ENCODE data around the gene RAPH1.

The RAPH1 gene

DNA sequence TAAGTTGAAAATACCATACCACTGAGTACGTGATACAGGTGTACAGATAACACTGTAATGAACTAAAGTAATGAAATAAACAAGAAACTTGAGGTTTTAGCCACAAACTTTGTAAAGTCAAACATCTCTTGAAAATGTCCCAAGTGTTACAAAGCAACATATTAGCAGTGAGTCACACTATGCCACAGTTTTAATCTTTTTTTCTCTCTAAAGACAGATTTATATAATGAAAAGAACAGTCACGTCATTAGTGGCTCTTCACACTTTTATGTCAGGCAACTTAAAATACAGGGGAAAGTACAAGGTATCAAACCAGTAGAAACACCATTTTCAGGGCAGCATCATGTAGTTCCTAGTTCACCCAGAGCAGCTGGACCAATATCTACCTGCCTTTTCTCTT, 42.1 kb downstream of the RAPH1 start:
- no peak overlapping the region for H3K27ac Mint-ChIP-seq
- DNase-seq = no peak
- peaks cover 2% of the 10 kb centered on the region for H3K4me1 Mint-ChIP-seq
- peaks cover 3% of the 10 kb centered on the region for H3K36me3 Mint-ChIP-seq
- CTCF ChIA-PET = interaction anchor here (2.2 kb wide), 1 partner anchor 323 kb away, joined by 5 read pairs; no protein-coding TSS in a partner anchor
- no peaks in the 10 kb centered on the region for H3K27me3 Mint-ChIP-seq
- no peak overlapping the region for H3K4me3 Mint-ChIP-seq
- H3K9me3 Mint-ChIP-seq = no peaks in the 10 kb centered on the region

DNA sequence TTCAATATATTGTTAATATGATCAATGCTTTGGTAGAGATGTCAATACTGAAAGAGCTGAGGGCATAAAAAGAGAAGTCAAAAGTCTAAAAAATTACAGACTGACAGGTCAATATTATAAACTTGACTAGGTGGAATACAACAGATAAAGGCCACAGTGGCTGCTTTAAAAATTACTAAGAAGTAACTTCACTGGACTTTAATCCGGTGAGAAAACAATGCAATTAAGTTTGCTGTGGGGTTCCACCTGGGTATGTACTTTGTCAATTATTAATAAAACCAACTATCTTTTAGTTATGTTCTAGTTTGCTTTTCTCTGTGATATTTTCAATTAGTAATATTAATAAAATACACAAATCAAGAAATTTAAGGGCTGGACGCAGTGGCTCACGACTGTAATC, 44.7 kb downstream of the RAPH1 start:
- H3K36me3 Mint-ChIP-seq = peaks cover 3% of the 10 kb centered on the region

DNA sequence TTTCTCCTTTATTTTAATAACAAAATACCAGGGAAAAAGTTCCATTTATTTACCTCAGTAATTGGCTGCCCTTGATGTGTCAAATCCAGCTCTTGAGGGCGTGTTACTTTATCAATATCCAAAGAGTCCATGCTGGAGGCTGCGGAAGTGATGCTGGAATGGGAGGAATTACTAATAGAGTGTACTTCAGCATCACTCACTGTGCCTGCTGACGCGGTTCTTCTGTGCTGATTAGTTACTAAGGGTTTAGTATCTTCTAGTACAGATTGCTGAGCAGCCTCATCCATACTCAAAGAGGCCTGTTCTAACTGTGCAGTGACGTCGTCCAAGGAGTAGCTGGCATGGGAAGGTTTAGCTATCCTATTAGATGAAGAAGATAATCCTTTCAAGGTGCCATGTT, 45.6 kb downstream of the RAPH1 start:
- Mint-ChIP-seq H3K4me3 (no peak overlapping the region), H3K9me3 (no peaks in the 10 kb centered on the region), H3K4me1 (peaks cover 3% of the 10 kb centered on the region), H3K36me3 (no peaks in the 10 kb centered on the region), H3K27ac (no peak overlapping the region), H3K27me3 (no peaks in the 10 kb centered on the region)
- DNase-seq = no peak
- CTCF ChIA-PET = interaction anchor here (1.1 kb wide), 1 partner anchor 325 kb away, joined by 5 read pairs; no protein-coding TSS in a partner anchor

More for the DNA sequence above, 44.7 kb downstream of the RAPH1 start:
- no peak for DNase-seq
- Mint-ChIP-seq H3K4me3 (no peak overlapping the region), H3K4me1 (peaks cover 2% of the 10 kb centered on the region), H3K27ac (no peak overlapping the region), H3K27me3 (no peaks in the 10 kb centered on the region), H3K9me3 (no peaks in the 10 kb centered on the region)
- CTCF ChIA-PET = no interaction called here

DNA sequence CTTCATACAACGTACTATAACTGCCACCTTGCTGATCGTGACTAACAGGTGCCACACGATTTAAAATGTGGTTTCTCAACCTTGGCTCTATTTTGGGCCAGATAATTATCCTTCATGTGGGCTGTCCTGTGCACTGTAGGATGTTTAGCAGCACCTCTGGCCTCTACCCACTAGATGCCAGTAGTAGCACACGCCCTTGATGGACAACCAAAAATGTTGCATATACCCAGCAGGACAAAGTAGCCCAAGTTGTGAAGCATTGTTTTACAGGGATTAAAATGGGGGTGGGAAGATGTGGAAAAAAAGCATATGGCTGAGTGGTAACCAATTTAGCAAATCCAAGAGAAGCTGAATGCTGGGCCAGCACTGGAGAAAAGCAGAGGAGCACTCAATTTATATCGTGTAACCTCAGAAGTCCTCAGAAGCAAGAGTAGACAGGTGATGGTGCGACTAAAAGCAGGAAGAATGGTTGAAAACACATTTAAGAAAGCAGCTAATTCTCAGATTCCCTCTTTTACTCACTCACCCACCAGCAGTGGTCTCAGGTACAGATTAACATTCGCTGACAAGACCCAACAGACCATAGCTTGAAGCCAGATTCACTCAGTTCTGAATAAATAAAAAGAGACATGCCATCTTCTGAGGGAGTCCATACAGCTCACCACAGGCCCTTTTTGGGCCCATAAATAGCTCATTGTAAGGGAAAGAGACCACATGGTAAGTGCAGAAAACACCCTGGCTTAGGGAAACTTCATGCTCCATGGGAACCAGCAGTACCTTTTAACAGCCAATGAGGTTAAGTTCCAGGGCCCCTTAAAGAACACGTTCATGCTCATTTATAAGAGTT, 50.6 kb downstream of the RAPH1 start:
- H3K4me3 Mint-ChIP-seq = no peak overlapping the region
- peaks cover 5% of the 10 kb centered on the region for H3K4me1 Mint-ChIP-seq
- H3K9me3 Mint-ChIP-seq = no peaks in the 10 kb centered on the region
- H3K27ac Mint-ChIP-seq = no peak overlapping the region
- H3K27me3 Mint-ChIP-seq = no peaks in the 10 kb centered on the region
- CTCF ChIA-PET = interaction anchor here (0.8 to 4.9 kb wide), 12 partner anchors 17 to 431 kb away, joined by 3 to 116 read pairs (median 3); partner anchors contain the start of gene CD28
- DNase-seq = peak; percentile 70
- no peaks in the 10 kb centered on the region for H3K36me3 Mint-ChIP-seq

DNA sequence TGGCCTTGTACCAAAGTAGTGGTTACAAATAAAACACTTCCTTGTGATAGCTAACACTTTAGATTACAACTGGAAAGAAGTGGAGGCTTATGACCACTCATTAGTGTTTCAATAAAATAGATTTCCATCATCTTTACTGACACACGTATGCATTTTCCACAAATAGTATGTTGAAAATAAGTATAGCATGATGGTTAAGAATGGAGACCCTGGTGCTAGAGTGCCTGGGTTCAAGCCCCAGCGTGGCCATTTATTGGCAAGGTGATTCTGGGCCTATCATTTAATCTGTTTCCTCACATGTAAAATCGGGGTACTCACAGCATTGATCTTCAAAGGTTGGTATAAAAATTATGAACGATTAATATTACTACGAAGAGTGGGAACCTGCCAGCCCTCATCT, 54.5 kb downstream of the RAPH1 start:
- Mint-ChIP-seq H3K9me3 (no peaks in the 10 kb centered on the region), H3K4me1 (peaks cover 5% of the 10 kb centered on the region), H3K4me3 (no peak overlapping the region), H3K27me3 (no peaks in the 10 kb centered on the region), H3K36me3 (no peaks in the 10 kb centered on the region), H3K27ac (no peak overlapping the region)
- CTCF ChIA-PET = interaction anchor here (1.0 to 1.4 kb wide), 3 partner anchors 12 to 429 kb away, joined by 3 to 6 read pairs (median 3); no protein-coding TSS in a partner anchor
- no peak for DNase-seq

DNA sequence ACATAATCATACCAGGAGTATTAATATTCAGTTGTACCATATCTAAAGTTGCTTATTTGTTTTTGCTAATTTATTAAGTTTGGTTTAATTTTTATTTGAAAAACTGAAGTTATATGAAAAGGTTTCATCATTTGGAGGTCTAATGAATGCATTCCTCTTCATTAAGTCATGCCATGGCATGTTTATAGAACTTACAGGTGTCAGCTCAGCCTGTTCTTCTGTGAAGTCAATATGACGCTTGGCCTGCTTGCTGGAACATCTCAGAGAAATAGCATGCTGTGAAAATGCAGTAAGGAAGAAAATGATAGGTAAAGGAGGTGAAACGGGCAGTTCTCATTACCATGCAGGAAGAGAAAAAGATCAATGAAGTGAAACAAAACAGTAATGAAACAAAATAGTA, 58.2 kb downstream of the RAPH1 start:
- CTCF ChIA-PET = interaction anchor here (1.4 kb wide), 1 partner anchor 339 kb away, joined by 3 read pairs; no protein-coding TSS in a partner anchor
- Mint-ChIP-seq H3K27me3 (no peaks in the 10 kb centered on the region), H3K27ac (no peak overlapping the region), H3K4me1 (no peaks in the 10 kb centered on the region), H3K9me3 (no peaks in the 10 kb centered on the region), H3K4me3 (no peak overlapping the region), H3K36me3 (no peaks in the 10 kb centered on the region)
- DNase-seq = no peak

DNA sequence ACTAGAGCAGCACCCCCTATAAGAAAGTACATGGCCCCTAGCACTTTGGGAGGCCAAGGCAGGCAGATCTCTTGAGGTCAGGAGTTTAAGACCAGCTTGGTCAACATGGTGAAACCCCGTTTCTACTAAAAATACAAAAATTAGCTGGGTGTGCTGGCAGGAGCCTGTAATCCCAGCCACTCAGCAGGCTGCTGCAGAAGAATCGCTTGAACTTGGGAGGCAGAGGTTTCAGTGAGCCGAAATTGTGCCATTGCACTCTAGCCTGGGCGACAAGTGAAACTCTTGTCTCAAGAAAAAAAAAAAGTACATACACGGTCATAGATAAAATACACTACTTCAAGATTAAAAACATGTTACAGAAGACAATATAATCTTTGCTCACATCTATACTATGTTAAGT, 63.8 kb downstream of the RAPH1 start:
- CTCF ChIA-PET = interaction anchor here (0.6 kb wide), 1 partner anchor 126 kb away, joined by 3 read pairs; no protein-coding TSS in a partner anchor

DNA sequence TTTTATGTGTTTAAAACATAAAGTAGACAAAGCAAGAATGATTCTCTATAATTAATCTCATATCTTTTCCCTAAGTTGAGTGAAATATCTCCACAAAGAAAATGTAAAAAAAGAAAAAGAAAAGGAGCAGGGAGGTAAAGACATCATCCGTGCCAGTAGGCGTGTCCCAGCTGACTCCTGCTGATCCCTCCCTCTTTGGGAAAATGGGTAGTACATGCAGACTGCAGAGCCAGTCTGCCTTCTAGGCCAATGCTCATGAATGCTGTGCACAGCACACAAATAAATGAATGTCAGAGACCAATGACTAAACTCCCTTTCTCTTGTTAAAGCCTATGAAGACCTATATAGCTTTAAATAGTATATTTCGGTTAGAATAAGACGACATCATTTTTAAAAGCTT, 64.7 kb downstream of the RAPH1 start:
- no peaks in the 10 kb centered on the region for H3K4me1 Mint-ChIP-seq
- H3K4me3 Mint-ChIP-seq = no peak overlapping the region
- no peak for DNase-seq
- H3K27ac Mint-ChIP-seq = no peak overlapping the region
- H3K9me3 Mint-ChIP-seq = no peaks in the 10 kb centered on the region
- no peaks in the 10 kb centered on the region for H3K27me3 Mint-ChIP-seq
- no peaks in the 10 kb centered on the region for H3K36me3 Mint-ChIP-seq
- CTCF ChIA-PET = interaction anchor here (1.4 kb wide), 1 partner anchor 708 kb away, joined by 3 read pairs; no protein-coding TSS in a partner anchor

More for the DNA sequence above, 63.8 kb downstream of the RAPH1 start:
- H3K9me3 Mint-ChIP-seq = no peaks in the 10 kb centered on the region
- H3K27me3 Mint-ChIP-seq = no peaks in the 10 kb centered on the region
- DNase-seq = no peak
- H3K36me3 Mint-ChIP-seq = no peaks in the 10 kb centered on the region
- H3K4me1 Mint-ChIP-seq = no peaks in the 10 kb centered on the region
- H3K27ac Mint-ChIP-seq = no peak overlapping the region
- no peak overlapping the region for H3K4me3 Mint-ChIP-seq

DNA sequence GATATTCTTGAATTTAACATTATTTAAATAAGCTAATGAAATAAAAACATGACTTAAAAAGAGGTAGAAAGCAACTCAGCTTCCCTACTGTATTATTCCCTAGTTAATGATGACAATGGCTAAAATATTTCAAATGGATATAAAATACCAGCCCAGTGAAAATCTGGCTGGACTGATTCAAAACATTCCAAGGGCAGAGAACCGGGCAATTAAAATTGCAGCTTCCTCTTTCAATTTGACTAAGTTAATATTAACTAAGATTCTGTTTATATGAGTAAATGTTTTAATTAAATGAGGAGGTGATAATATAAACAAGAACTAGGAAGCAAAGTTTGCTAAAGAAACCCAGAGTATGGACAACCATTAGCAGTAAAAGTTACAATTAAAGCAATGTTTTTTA, 65.6 kb downstream of the RAPH1 start:
- no peak overlapping the region for H3K4me3 Mint-ChIP-seq
- H3K4me1 Mint-ChIP-seq = no peaks in the 10 kb centered on the region
- CTCF ChIA-PET = interaction anchor here (0.7 to 1.4 kb wide), 3 partner anchors 19 to 708 kb away, joined by 3 to 5 read pairs (median 3); no protein-coding TSS in a partner anchor
- no peaks in the 10 kb centered on the region for H3K36me3 Mint-ChIP-seq
- no peaks in the 10 kb centered on the region for H3K9me3 Mint-ChIP-seq
- DNase-seq = no peak
- no peak overlapping the region for H3K27ac Mint-ChIP-seq
- no peaks in the 10 kb centered on the region for H3K27me3 Mint-ChIP-seq

DNA sequence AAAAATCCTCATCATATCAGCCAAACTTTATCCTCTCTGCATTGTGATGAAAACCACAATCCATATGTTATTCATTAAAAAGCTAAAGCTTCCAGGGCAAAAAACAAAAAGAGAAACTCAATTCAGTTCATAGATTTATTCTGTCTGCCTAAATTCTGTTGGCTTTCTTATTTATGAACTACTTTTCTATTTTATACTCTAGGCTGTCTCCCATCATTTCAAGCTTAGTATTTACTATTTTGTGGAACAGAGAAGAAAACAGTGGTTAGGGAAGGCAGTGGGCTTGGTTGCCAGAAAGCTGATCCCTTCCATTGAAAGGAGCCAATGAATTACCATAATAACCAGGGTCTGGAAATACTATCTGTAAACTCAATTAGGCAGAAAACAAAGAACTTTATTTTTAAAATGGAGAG, 71.8 kb downstream of the RAPH1 start:
- CTCF ChIA-PET = interaction anchor here (0.6 to 1.1 kb wide), 2 partner anchors 9 to 891 kb away, joined by 3 read pairs; no protein-coding TSS in a partner anchor
- H3K27ac Mint-ChIP-seq = no peak overlapping the region
- H3K27me3 Mint-ChIP-seq = no peaks in the 10 kb centered on the region
- H3K4me1 Mint-ChIP-seq = no peaks in the 10 kb centered on the region
- H3K4me3 Mint-ChIP-seq = no peak overlapping the region
- no peak for DNase-seq
- no peaks in the 10 kb centered on the region for H3K9me3 Mint-ChIP-seq
- no peaks in the 10 kb centered on the region for H3K36me3 Mint-ChIP-seq

DNA sequence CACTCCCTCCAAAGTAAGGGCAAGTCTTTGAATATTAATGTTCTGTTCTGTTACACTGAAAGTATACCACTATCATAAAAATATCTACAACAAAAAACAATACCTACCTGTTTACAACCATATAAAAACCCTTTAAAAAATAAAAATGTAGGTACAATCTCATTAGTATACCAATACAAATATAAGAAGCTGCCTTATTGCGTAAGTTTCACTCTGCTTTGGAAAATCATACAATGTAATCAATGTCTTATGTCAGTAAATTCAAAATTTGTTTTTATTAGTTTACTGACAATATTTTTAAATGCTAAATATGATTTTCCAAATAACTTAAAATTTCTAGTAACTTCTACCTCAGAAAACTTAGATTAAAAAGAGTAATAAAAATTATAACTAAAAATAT, 72.8 kb downstream of the RAPH1 start:
- Mint-ChIP-seq H3K4me1 (no peaks in the 10 kb centered on the region), H3K27ac (no peak overlapping the region), H3K4me3 (no peak overlapping the region), H3K36me3 (no peaks in the 10 kb centered on the region), H3K9me3 (no peaks in the 10 kb centered on the region), H3K27me3 (no peaks in the 10 kb centered on the region)
- CTCF ChIA-PET = no interaction called here
- no peak for DNase-seq

DNA sequence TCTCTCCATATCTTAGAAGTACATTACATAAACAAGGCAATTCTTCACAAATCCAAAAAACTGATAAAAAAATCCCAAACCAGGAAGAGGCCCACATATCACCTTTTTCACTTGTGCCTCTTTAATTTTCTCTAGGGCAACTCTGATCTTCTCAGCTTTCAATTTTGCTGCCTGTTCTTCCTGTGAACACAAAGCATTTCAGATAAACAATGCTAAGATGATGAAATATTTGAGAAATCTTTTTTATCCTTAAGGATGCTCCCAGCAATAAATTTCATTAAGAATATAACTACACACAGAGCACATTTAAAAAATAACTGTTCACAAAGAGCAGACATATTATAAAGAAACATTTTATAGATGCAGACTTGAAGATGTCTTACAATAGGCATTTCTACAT, 73.4 kb downstream of the RAPH1 start:
- H3K27ac Mint-ChIP-seq = no peak overlapping the region
- H3K36me3 Mint-ChIP-seq = no peaks in the 10 kb centered on the region
- no peaks in the 10 kb centered on the region for H3K4me1 Mint-ChIP-seq
- H3K4me3 Mint-ChIP-seq = no peak overlapping the region
- no peaks in the 10 kb centered on the region for H3K27me3 Mint-ChIP-seq
- CTCF ChIA-PET = no interaction called here
- H3K9me3 Mint-ChIP-seq = no peaks in the 10 kb centered on the region
- no peak for DNase-seq

DNA sequence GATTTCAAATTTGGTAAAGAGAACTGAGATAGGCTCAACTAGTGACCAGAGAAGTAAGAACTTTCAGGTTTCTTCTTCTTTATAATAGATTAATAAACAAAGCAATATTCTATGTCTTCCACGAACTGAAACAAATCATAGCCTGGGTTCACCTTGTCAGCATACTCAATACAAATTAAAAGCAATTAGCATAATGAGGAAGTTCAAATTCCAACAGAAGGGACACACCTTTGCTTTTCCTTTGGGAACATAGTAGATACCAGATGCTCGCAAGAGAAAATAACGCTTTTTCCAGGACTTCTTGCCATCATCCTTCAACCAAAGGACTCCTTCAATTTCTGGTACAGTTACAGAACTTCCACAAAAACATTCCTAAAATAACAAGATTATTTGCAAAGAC, 79.9 kb downstream of the RAPH1 start:
- H3K9me3 Mint-ChIP-seq = no peaks in the 10 kb centered on the region
- H3K27me3 Mint-ChIP-seq = no peaks in the 10 kb centered on the region
- H3K27ac Mint-ChIP-seq = no peak overlapping the region
- no peak overlapping the region for H3K4me3 Mint-ChIP-seq
- DNase-seq = no peak
- CTCF ChIA-PET = interaction anchor here (0.5 to 4.3 kb wide), 3 partner anchors 229 to 402 kb away, joined by 3 to 17 read pairs (median 15); no protein-coding TSS in a partner anchor
- peaks cover 2% of the 10 kb centered on the region for H3K36me3 Mint-ChIP-seq
- no peaks in the 10 kb centered on the region for H3K4me1 Mint-ChIP-seq

DNA sequence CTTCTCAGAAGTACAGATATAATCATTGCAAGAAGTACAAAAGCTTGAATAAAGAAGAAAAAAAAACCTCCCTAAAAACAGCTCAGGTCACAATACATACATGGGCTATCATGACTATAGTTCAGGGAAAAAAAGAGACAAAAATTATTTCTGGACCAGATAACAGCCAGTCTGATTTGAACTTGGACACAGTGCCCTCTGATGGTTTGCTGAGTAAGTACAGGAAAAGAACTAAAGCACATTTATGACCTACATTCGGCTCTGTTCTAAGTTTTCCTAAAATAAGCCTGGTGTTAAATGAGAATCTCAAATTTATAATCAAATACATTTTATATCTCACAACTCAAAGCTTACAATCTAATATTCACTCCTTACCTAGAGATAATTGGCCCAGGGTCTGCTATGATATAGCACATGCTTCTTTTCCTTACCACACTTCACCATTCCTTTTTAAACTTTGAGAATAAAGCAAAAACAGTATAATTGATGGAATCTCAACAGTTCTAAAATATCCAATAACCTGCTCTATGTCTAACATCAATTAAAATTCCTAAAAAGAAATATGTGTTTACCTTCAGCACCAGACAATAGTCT, 81.1 kb downstream of the RAPH1 start:
- Mint-ChIP-seq H3K27me3 (no peaks in the 10 kb centered on the region), H3K27ac (no peak overlapping the region), H3K9me3 (no peaks in the 10 kb centered on the region), H3K4me1 (no peaks in the 10 kb centered on the region), H3K4me3 (no peak overlapping the region), H3K36me3 (peaks cover 2% of the 10 kb centered on the region)
- CTCF ChIA-PET = interaction anchor here (0.6 to 4.3 kb wide), 12 partner anchors 9 to 890 kb away, joined by 3 to 17 read pairs (median 3); no protein-coding TSS in a partner anchor
- DNase-seq = peak; percentile 44

Measured in activated naive CD4-positive, alpha-beta T cell treated with anti-CD3 and anti-CD28 coated beads, Interleukin-2, amount 10 ng/mL, durations not matched to agents 7 days and 5 days (primary cell).